Sciatic nerve (tissue), 2 donors: ENCODE results near the gene EIF3A. TPM values are rescaled to one million over a fixed set of nuclear protein-coding genes. Genes with fewer than 3 reads are reported as not detected.

ENCODE experiments used
- ATAC-seq: fragments of 200-7000 bp; cut with Tn5 transposase; one replicate; pipeline ENCODE4 v1.9.1; 2020; ENCODE audit warnings: mild to moderate bottlenecking, moderate library complexity
- DNase-seq: peaks from one replicate; pipeline ENCODE4 v3.0.0-alpha.2; 2020; ENCODE audit warnings: low spot score
- intact Hi-C: fragments of 100-400 bp; cut with DNase I; formaldehyde crosslinking; loops from one replicate; pipeline ENCODE4 v1.14.2; 2022
- total RNA-seq: library from RNA; stranded (reverse); fragmentation: NEBNext Ultra II Directional; extraction: Animal tissue kit (Norgen Biotek cat#: 25700); gene quantifications from one replicate; pipeline ENCODE4 v1.2.1, GENCODE V29; 2021
- donor health status: DM: no; HTN: no; CAD: no.
- donor health status: DM: no; HTN: no; CAD: no.

EIF3A gene
- total RNA-seq, 1 donor from 2014 or later = 96.5 TPM

- intact Hi-C loops = no loop called here
- DNase-seq (no peak), ATAC-seq (no peak)
These were observed 90.3 kb downstream of the EIF3A start for GRCh38 chr10:118990326-118990725.

- DNase-seq = no peak
- ATAC-seq = no peak
- intact Hi-C loops = no loop called here
These were observed 93.5 kb downstream of the EIF3A start for GRCh38 chr10:118986815-118987790.

- ATAC-seq (no peak), DNase-seq (no peak)
- intact Hi-C loops = no loop called here
These were observed 95.0 kb downstream of the EIF3A start for GRCh38 chr10:118985576-118985975.

Other genes with a start within 250 kb of the EIF3A start
- 3.5 TPM for gene NANOS1, start 51.1 kb downstream of the EIF3A start, total RNA-seq
- 32.1 TPM for gene DENND10, start 23.3 kb upstream of the EIF3A start, total RNA-seq
- gene SFXN4, start 84.9 kb upstream of the EIF3A start, total RNA-seq = 13.5 TPM
- 62.3 TPM for gene PRDX3, start 98.0 kb upstream of the EIF3A start, total RNA-seq
- 54.1 TPM for gene GRK5, start 126.8 kb upstream of the EIF3A start, total RNA-seq